Caco-2 (cell line): ENCODE data around the gene MRPL42. TPM values are rescaled to one million over a fixed set of nuclear protein-coding genes. Genes with fewer than 3 reads are reported as not detected.

Experiments used
- BruUV-seq: library from RNA; stranded (reverse); fragments of 400-500 nt; replicated peaks from 2 replicates; lab custom pipeline; 2021; lab: Mats Ljungman, UMichigan
- CTCF ChIA-PET: fragments of 300-600 bp; sonication (Branson Sonifier 250); formaldehyde crosslinking; loops from one replicate; lab custom pipeline; 2022; ENCODE audit warnings: antibody characterized with exemption; lab: Charles Lee
- POLR2A ChIA-PET: fragments of 300-600 bp; sonication (Branson Sonifier 250); formaldehyde crosslinking; loops from one replicate; lab custom pipeline; 2022; ENCODE audit warnings: antibody characterized with exemption; lab: Charles Lee
- DNase-seq, 2 experiments: peaks; one replicate each; pipeline versions ENCODE4 v3.0.0 to v3.0.0-alpha.2; 2020 to 2022
- H3K27me3 ChIP-seq: replicated peaks from 2 replicates; pipeline ENCODE4 v1.6.0; 2011; ENCODE audit warnings: low read length; ENCODE audit not compliant: control insufficient read depth, insufficient read depth
- H3K36me3 ChIP-seq: 2 replicates; pipeline ENCODE4 v1.5.1; 2011; ENCODE audit warnings: low read length; ENCODE audit not compliant: control insufficient read depth, insufficient read depth
- H3K4me1 ChIP-seq: fragments of 250-450 bp; sonication (Bioruptor Pico); 2 replicates; pipeline ENCODE4 v1.5.1; 2020; ENCODE audit warnings: mild to moderate bottlenecking
- H3K4me3 ChIP-seq: 2 replicates; pipeline ENCODE4 v1.5.1; 2011; ENCODE audit warnings: low read depth, mild to moderate bottlenecking, control low read depth, low read length
- H3K9me3 ChIP-seq: fragments of 250-450 bp; sonication (Bioruptor Pico); 2 replicates; pipeline ENCODE4 v1.5.1; 2020; ENCODE audit warnings: mild to moderate bottlenecking, moderate library complexity
- H3K27ac Mint-ChIP-seq: one replicate; pipeline ENCODE4 v1.8.0; 2022; ENCODE audit warnings: mixed read lengths; ENCODE audit not compliant: unreplicated experiment
- H3K27me3 Mint-ChIP-seq: one replicate; pipeline ENCODE4 v1.8.0; 2022; ENCODE audit warnings: mixed read lengths; ENCODE audit not compliant: insufficient read depth, unreplicated experiment
- H3K36me3 Mint-ChIP-seq: one replicate; pipeline ENCODE4 v1.8.0; 2022; ENCODE audit warnings: mild to moderate bottlenecking, mixed read lengths; ENCODE audit not compliant: insufficient read depth, unreplicated experiment
- H3K4me1 Mint-ChIP-seq: one replicate; pipeline ENCODE4 v1.8.0; 2022; ENCODE audit warnings: low read depth, mixed read lengths; ENCODE audit not compliant: unreplicated experiment
- H3K4me3 Mint-ChIP-seq: one replicate; pipeline ENCODE4 v1.8.0; 2022; ENCODE audit warnings: mild to moderate bottlenecking, moderate library complexity, mixed read lengths; ENCODE audit not compliant: unreplicated experiment
- H3K9me3 Mint-ChIP-seq: one replicate; pipeline ENCODE4 v1.8.0; 2022; ENCODE audit warnings: mixed read lengths; ENCODE audit not compliant: unreplicated experiment
- intact Hi-C: fragments of 100-400 bp; cut with micrococcal nuclease; formaldehyde crosslinking; loops from one replicate; pipeline ENCODE4 v1.10.0; 2022; ENCODE audit not compliant: unreplicated experiment
- total RNA-seq: library from RNA; stranded (reverse); gene quantifications from 2 replicates; pipeline ENCODE4 v1.2.3, GENCODE V29; 2022
- TF ChIP-seq, protein P1 (sequence below), 2 experiments: fragments of 200-600 bp in 1 of 2; IDR thresholded peaks; 1 replicate in 1 of 2; 2 replicates in 1 of 2; pipeline versions ENCODE4 v1.5.1 to v1.8.0; 2011 to 2022; ENCODE audit warnings: antibody characterized with exemption in 1 of 2, control low read depth in 1 of 2, inconsistent platforms in 1 of 2, low read depth in 1 of 2, low read length in 1 of 2, mild to moderate bottlenecking in 1 of 2, moderate library complexity in 1 of 2; ENCODE audit not compliant: insufficient read depth in 1 of 2, severe bottlenecking in 1 of 2, unreplicated experiment in 1 of 2

Gene MRPL42
- total RNA-seq, 1 experiment from 2014 or later = 77.0 TPM

DNA sequence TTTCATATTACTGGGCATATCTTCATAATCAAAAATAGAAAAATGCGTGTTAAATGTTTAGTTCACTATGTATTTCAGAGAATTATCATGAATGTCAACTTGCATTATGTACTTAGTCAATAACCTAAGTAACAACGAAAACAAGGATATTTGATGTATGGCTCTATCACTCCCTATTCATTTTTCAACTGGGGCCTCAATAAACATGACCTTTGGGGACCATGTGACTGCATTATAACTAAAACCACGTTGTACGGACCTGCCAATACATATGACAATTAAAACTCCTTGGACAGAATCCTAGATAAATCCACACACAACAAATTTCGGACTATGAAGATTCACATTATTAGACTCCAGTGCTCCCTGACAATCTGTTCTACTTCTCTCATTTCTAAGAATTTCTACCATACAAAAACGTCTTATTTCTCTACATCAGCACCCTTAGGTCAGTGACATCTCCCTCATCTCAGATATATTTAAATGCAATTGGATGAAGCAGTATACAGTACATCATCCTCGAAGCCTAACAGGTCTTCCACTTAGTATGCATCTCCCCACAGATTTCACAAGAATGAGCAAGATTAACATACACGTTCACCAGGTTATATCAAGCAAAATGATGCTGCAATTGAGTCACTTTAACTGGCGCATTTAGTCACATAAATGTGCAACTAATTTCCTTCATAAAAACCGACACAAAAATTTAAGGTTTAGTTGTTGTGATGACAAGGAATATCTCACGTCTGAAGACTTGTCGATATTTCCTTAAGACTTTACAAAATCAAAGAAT is 27.1 kb upstream of the MRPL42 start:
- TF ChIP-seq, protein P1, sequence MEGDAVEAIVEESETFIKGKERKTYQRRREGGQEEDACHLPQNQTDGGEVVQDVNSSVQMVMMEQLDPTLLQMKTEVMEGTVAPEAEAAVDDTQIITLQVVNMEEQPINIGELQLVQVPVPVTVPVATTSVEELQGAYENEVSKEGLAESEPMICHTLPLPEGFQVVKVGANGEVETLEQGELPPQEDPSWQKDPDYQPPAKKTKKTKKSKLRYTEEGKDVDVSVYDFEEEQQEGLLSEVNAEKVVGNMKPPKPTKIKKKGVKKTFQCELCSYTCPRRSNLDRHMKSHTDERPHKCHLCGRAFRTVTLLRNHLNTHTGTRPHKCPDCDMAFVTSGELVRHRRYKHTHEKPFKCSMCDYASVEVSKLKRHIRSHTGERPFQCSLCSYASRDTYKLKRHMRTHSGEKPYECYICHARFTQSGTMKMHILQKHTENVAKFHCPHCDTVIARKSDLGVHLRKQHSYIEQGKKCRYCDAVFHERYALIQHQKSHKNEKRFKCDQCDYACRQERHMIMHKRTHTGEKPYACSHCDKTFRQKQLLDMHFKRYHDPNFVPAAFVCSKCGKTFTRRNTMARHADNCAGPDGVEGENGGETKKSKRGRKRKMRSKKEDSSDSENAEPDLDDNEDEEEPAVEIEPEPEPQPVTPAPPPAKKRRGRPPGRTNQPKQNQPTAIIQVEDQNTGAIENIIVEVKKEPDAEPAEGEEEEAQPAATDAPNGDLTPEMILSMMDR (IDR thresholded peaks at IDR 0.05; ENCODE audit: insufficient read depth in 1 of 2, low read depth in 1 of 2, low read length in 1 of 2, severe bottlenecking in 1 of 2, unreplicated experiment in 1 of 2) = no peak
- no peak for DNase-seq

DNA sequence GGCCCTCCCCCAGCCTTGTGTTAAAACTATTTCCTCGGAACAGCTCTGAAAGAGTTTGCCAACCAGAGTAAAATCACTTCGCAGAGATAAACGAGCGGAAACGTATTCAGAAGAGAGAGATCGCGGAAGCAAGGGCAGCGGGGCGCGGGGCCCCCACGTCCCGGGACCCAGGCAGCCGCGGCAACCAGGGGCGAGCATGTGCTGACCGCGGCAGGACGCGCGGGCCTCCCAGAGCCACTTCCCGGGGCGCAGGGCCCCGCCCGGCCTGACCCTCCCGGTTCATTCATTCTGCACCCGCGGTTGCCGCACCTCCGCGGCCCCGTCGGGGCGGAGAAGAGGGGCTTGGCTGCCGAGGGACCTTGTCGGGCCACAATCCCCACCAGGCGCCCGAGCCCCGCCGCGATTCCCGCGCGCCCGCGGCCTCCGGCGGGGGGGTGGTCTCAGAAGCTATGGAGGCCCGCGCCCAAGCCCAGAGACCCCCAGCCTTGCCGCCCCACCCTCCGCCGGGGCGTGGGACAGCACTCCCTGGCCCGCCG is 26.2 kb upstream of the MRPL42 start:
- H3K27ac Mint-ChIP-seq = peak overlapping the region; percentile 99
- ChIA-PET POLR2A (interaction anchor here (0.6 to 1.4 kb wide), 2 partner anchors 495 to 673 kb away, joined by 3 read pairs; no protein-coding TSS in a partner anchor), CTCF (no interaction called here)
- H3K36me3 ChIP-seq = no peaks in the 10 kb centered on the region
- no peaks in the 10 kb centered on the region for H3K9me3 Mint-ChIP-seq
- peak overlapping the region; percentile 93 for H3K4me3 ChIP-seq
- H3K4me3 Mint-ChIP-seq = peak overlapping the region; percentile 98
- peak in 1 of 2 experiments; percentile 49 for DNase-seq
- H3K4me1 ChIP-seq = peaks cover 17% of the 10 kb centered on the region
- H3K27me3 ChIP-seq = no peaks in the 10 kb centered on the region
- no peaks in the 10 kb centered on the region for H3K27me3 Mint-ChIP-seq
- TF ChIP-seq, protein P1 (IDR thresholded peaks at IDR 0.05; ENCODE audit: insufficient read depth in 1 of 2, low read depth in 1 of 2, low read length in 1 of 2, severe bottlenecking in 1 of 2, unreplicated experiment in 1 of 2) = no peak
- BruUV-seq = no TSS peak
- peaks cover 11% of the 10 kb centered on the region for H3K36me3 Mint-ChIP-seq
- peaks cover 44% of the 10 kb centered on the region for H3K4me1 Mint-ChIP-seq
- intact Hi-C loops = no loop called here
- no peaks in the 10 kb centered on the region for H3K9me3 ChIP-seq

More for the DNA sequence above, 27.1 kb upstream of the MRPL42 start:
- Histone ChIP-seq H3K36me3 (no peaks in the 10 kb centered on the region), H3K27me3 (no peaks in the 10 kb centered on the region), H3K4me1 (peaks cover 17% of the 10 kb centered on the region), H3K4me3 (peak overlapping the region; percentile 93), H3K9me3 (no peaks in the 10 kb centered on the region)
- peaks cover 11% of the 10 kb centered on the region for H3K36me3 Mint-ChIP-seq
- H3K27ac Mint-ChIP-seq = peak overlapping the region; percentile 10
- H3K4me3 Mint-ChIP-seq = peak overlapping the region; percentile 98
- TSS peak; percentile 48 for BruUV-seq
- H3K27me3 Mint-ChIP-seq = no peaks in the 10 kb centered on the region
- POLR2A ChIA-PET = no interaction called here
- CTCF ChIA-PET = no interaction called here
- H3K4me1 Mint-ChIP-seq = peaks cover 44% of the 10 kb centered on the region
- no peaks in the 10 kb centered on the region for H3K9me3 Mint-ChIP-seq
- intact Hi-C loops = no loop called here

DNA sequence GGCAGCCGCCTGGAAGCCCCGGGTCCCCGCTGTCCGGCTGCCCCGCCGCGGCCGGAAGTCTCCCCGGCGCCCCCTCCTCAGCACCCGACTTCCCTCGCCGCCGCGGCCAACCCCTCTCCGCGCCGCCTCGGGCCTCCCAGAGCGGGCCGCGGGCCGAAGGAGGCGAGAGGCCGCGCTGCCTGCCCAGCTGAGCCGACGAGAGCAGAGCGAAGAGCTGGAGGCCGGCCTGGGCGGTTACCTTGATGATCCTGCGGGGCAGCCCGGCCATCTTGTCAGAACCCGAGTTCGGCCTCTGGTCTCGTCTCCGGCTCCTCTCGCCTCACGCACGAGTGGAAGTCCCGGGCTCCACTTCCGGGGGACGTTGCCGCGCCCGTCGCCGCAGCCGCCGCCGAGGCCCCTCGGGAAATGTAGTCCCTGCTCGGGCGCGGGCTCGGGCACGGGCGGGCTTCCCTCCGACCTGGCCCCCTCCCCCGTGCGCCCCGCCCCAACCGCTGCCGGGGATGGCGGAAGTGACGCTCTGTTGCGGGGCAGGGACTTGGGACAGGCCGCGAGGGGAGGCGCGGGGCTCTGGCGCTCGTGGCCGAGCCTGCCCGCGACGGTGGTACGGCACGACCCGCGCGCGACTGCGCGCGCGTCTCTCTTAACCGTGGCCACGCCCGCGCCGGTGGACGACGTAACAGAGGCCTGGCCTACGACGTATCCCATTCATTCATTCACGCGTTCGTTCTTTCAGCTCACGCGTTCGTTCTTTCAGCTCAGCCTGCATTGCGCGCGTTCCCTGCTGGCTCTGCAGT is 25.5 kb upstream of the MRPL42 start, which contains the start of gene UBE2N:
UBE2N (minus strand) TSS at position 331 of the 794 bp plus-strand sequence; CDS start at position 268, 63 bp downstream.
- intact Hi-C loops = loop anchor here (1.0 kb wide), 1 partner anchor 25 kb away; the partner anchor contains the start of gene MRPL42
- H3K9me3 ChIP-seq = no peaks in the 10 kb centered on the region
- BruUV-seq = no TSS peak
- Mint-ChIP-seq H3K27ac (peak within 1 kb of the TSS; percentile 99), H3K27me3 (no peaks in the 10 kb centered on the region), H3K4me1 (peaks cover 44% of the 10 kb centered on the region), H3K36me3 (peaks cover 11% of the 10 kb centered on the region), H3K9me3 (no peaks in the 10 kb centered on the region), H3K4me3 (peak within 1 kb of the TSS; percentile 98)
- ChIA-PET POLR2A (interaction anchor here (0.6 to 1.4 kb wide), 4 partner anchors 11 to 674 kb away, joined by 3 to 4 read pairs (median 3); no protein-coding TSS in a partner anchor), CTCF (interaction anchor here (0.5 to 1.5 kb wide), 2 partner anchors 26 to 454 kb away, joined by 3 to 4 read pairs; partner anchors contain the start of gene MRPL42)
- peaks cover 17% of the 10 kb centered on the region for H3K4me1 ChIP-seq
- H3K36me3 ChIP-seq = no peaks in the 10 kb centered on the region
- peak; percentile 96 to 98 for DNase-seq
- H3K27me3 ChIP-seq = no peaks in the 10 kb centered on the region
- TF ChIP-seq, protein P1 (IDR thresholded peaks at IDR 0.05; ENCODE audit: insufficient read depth in 1 of 2, low read depth in 1 of 2, low read length in 1 of 2, severe bottlenecking in 1 of 2, unreplicated experiment in 1 of 2) = no peak
- peak within 1 kb of the TSS; percentile 93 for H3K4me3 ChIP-seq
